HEK293 (cell line): ENCODE results near the gene AIF1.

Experiments used
- FEZF1 ChIP-seq: fragments of 450-650 bp; formaldehyde crosslinking; IDR thresholded peaks from 2 replicates; pipeline ENCODE4 v1.5.1; 2016; ENCODE audit warnings: missing biosample characterization, missing genetic modification characterization
- OVOL3 ChIP-seq: fragments of 450-650 bp; formaldehyde crosslinking; IDR thresholded peaks from 2 replicates; pipeline ENCODE4 v1.5.1; 2016; ENCODE audit warnings: missing biosample characterization, missing genetic modification characterization
- PRDM1 ChIP-seq: fragments of 450-650 bp; formaldehyde crosslinking; IDR thresholded peaks from 2 replicates; pipeline ENCODE4; 2016; ENCODE audit warnings: missing biosample characterization, missing genetic modification characterization
- SETDB1 ChIP-seq: IDR thresholded peaks from one replicate; pipeline ENCODE4 v1.6.1; 2017; ENCODE audit warnings: mild to moderate bottlenecking, low read length, moderate library complexity, mixed read lengths; ENCODE audit not compliant: insufficient read length
- SP3 ChIP-seq: fragments of 450-650 bp; formaldehyde crosslinking; IDR thresholded peaks from 2 replicates; pipeline ENCODE4 v1.5.1; 2016; ENCODE audit warnings: missing biosample characterization, missing genetic modification characterization
- SP7 ChIP-seq: fragments of 450-650 bp; formaldehyde crosslinking; IDR thresholded peaks from 2 replicates; pipeline ENCODE4 v1.5.1; 2016; ENCODE audit warnings: missing biosample characterization, missing genetic modification characterization
- ZBTB1 ChIP-seq: fragments of 450-650 bp; formaldehyde crosslinking; IDR thresholded peaks from 2 replicates; pipeline ENCODE4 v1.5.1; 2016; ENCODE audit warnings: missing biosample characterization, missing genetic modification characterization
- ZBTB17 ChIP-seq: fragments of 450-650 bp; formaldehyde crosslinking; IDR thresholded peaks from 2 replicates; pipeline ENCODE4 v1.5.1; 2016; ENCODE audit warnings: missing biosample characterization, missing genetic modification characterization
- ZBTB21 ChIP-seq: fragments of 450-650 bp; formaldehyde crosslinking; IDR thresholded peaks from 2 replicates; pipeline ENCODE4 v1.5.1; 2017; ENCODE audit warnings: missing biosample characterization, missing genetic modification characterization
- ZBTB44 ChIP-seq: fragments of 450-650 bp; IDR thresholded peaks from 2 replicates; pipeline ENCODE4 v1.5.1; 2018; ENCODE audit warnings: missing biosample characterization, mild to moderate bottlenecking, missing genetic modification characterization
- ZBTB6 ChIP-seq: fragments of 450-650 bp; formaldehyde crosslinking; IDR thresholded peaks from 2 replicates; pipeline ENCODE4 v1.5.1; 2017; ENCODE audit warnings: missing biosample characterization, missing genetic modification characterization
- ZBTB8A ChIP-seq: fragments of 450-650 bp; formaldehyde crosslinking; IDR thresholded peaks from 2 replicates; pipeline ENCODE4 v1.5.1; 2016; ENCODE audit warnings: missing biosample characterization, missing genetic modification characterization
- ZFP69B ChIP-seq: fragments of 450-650 bp; formaldehyde crosslinking; IDR thresholded peaks from 2 replicates; pipeline ENCODE4 v1.5.1; 2016; ENCODE audit warnings: missing biosample characterization, missing genetic modification characterization
- ZNF121 ChIP-seq: fragments of 450-650 bp; formaldehyde crosslinking; IDR thresholded peaks from 2 replicates; pipeline ENCODE4 v1.5.1; 2016; ENCODE audit warnings: missing biosample characterization, missing genetic modification characterization
- ZNF140 ChIP-seq: fragments of 450-650 bp; formaldehyde crosslinking; IDR thresholded peaks from 2 replicates; pipeline ENCODE4 v1.5.1; 2016; ENCODE audit warnings: missing biosample characterization, missing genetic modification characterization
- ZNF157 ChIP-seq: fragments of 450-650 bp; formaldehyde crosslinking; IDR thresholded peaks from 2 replicates; pipeline ENCODE4 v1.5.1; 2016; ENCODE audit warnings: missing biosample characterization, missing genetic modification characterization
- ZNF184 ChIP-seq: fragments of 450-650 bp; IDR thresholded peaks from 2 replicates; pipeline ENCODE4 v1.5.1; 2018; ENCODE audit warnings: missing biosample characterization, mild to moderate bottlenecking, missing genetic modification characterization
- ZNF19 ChIP-seq: fragments of 450-650 bp; formaldehyde crosslinking; IDR thresholded peaks from 2 replicates; pipeline ENCODE4; 2016; ENCODE audit warnings: missing biosample characterization, missing genetic modification characterization, low read depth
- ZNF211 ChIP-seq: fragments of 450-650 bp; formaldehyde crosslinking; IDR thresholded peaks from 2 replicates; pipeline ENCODE4 v1.5.1; 2016; ENCODE audit warnings: low read depth, missing biosample characterization, missing genetic modification characterization
- ZNF24 ChIP-seq: fragments of 450-650 bp; formaldehyde crosslinking; IDR thresholded peaks from 2 replicates; pipeline ENCODE4 v1.5.1; 2016; ENCODE audit warnings: missing biosample characterization, missing genetic modification characterization
- ZNF266 ChIP-seq: fragments of 450-650 bp; formaldehyde crosslinking; IDR thresholded peaks from 2 replicates; pipeline ENCODE4 v1.5.1; 2016; ENCODE audit warnings: missing biosample characterization, missing genetic modification characterization, low read depth
- ZNF274 ChIP-seq, 2 experiments: fragments of 200-500 bp in 1 of 2; fragments of 450-650 bp in 1 of 2; sonication (Bioruptor generic) in 1 of 2; formaldehyde crosslinking in 1 of 2; IDR thresholded peaks; 2 replicates each; pipeline versions ENCODE4 v1.5.1 to v1.6.1; 2014 to 2016; ENCODE audit warnings: borderline replicate concordance in 1 of 2, inconsistent platforms in 1 of 2, low read length in 1 of 2, missing biosample characterization in 1 of 2, missing genetic modification characterization in 1 of 2
- ZNF292 ChIP-seq: fragments of 450-650 bp; formaldehyde crosslinking; IDR thresholded peaks from 2 replicates; pipeline ENCODE4 v1.5.1; 2016; ENCODE audit warnings: low read depth, missing biosample characterization, missing genetic modification characterization, borderline replicate concordance
- ZNF302 ChIP-seq: fragments of 450-650 bp; formaldehyde crosslinking; IDR thresholded peaks from 2 replicates; pipeline ENCODE4 v1.5.1; 2016; ENCODE audit warnings: missing biosample characterization, missing genetic modification characterization, low read depth
- ZNF335 ChIP-seq: fragments of 450-650 bp; formaldehyde crosslinking; conservative IDR thresholded peaks from 2 replicates; pipeline ENCODE4 v1.5.1; 2016; ENCODE audit warnings: missing biosample characterization, missing genetic modification characterization
- ZNF391 ChIP-seq: fragments of 450-650 bp; formaldehyde crosslinking; IDR thresholded peaks from 2 replicates; pipeline ENCODE4 v1.5.1; 2016; ENCODE audit warnings: low read depth, missing biosample characterization, missing genetic modification characterization, borderline replicate concordance
- ZNF426 ChIP-seq: fragments of 450-650 bp; formaldehyde crosslinking; IDR thresholded peaks from 2 replicates; pipeline ENCODE4 v1.5.1; 2017; ENCODE audit warnings: missing biosample characterization, missing genetic modification characterization, mild to moderate bottlenecking, inconsistent platforms, moderate library complexity
- ZNF544 ChIP-seq: fragments of 450-650 bp; formaldehyde crosslinking; IDR thresholded peaks from 2 replicates; pipeline ENCODE4 v1.5.0; 2017; ENCODE audit warnings: missing biosample characterization, missing genetic modification characterization
- ZNF555 ChIP-seq: fragments of 450-650 bp; formaldehyde crosslinking; conservative IDR thresholded peaks from 2 replicates; pipeline ENCODE4 v1.5.1; 2017; ENCODE audit warnings: missing biosample characterization, mild to moderate bottlenecking, missing genetic modification characterization, inconsistent platforms
- ZNF561 ChIP-seq: fragments of 450-650 bp; IDR thresholded peaks from 2 replicates; pipeline ENCODE4 v1.5.1; 2018; ENCODE audit warnings: missing biosample characterization, missing genetic modification characterization, borderline replicate concordance
- ZNF585B ChIP-seq: fragments of 450-650 bp; formaldehyde crosslinking; IDR thresholded peaks from 2 replicates; pipeline ENCODE4 v1.5.1; 2016; ENCODE audit warnings: missing biosample characterization, missing genetic modification characterization
- ZNF629 ChIP-seq: fragments of 450-650 bp; formaldehyde crosslinking; IDR thresholded peaks from 2 replicates; pipeline ENCODE4 v1.5.1; 2017; ENCODE audit warnings: missing biosample characterization, missing genetic modification characterization
- ZNF677 ChIP-seq: fragments of 450-650 bp; IDR thresholded peaks from 2 replicates; pipeline ENCODE4 v1.5.0; 2018; ENCODE audit warnings: missing biosample characterization, mild to moderate bottlenecking, missing genetic modification characterization, moderate library complexity
- ZNF704 ChIP-seq: fragments of 450-650 bp; formaldehyde crosslinking; IDR thresholded peaks from 2 replicates; pipeline ENCODE4 v1.5.1; 2016; ENCODE audit warnings: missing biosample characterization, missing genetic modification characterization
- ZNF792 ChIP-seq: fragments of 450-650 bp; formaldehyde crosslinking; IDR thresholded peaks from 2 replicates; pipeline ENCODE4 v1.5.1; 2016; ENCODE audit warnings: missing biosample characterization, missing genetic modification characterization
- TF ChIP-seq, protein P1 (sequence below): fragments of 450-650 bp; formaldehyde crosslinking; IDR thresholded peaks from 2 replicates; pipeline ENCODE4 v1.5.1; 2016; ENCODE audit warnings: missing biosample characterization, missing genetic modification characterization

The AIF1 gene

GRCh38 chr6:31580807-31581433 lies 34.1 kb upstream of the AIF1 start (continued):
- TF ChIP-seq SP3 (tag by site-specific recombination) (peak; percentile 34), ZNF24 (tag by site-specific recombination) (no peak), ZBTB17 (tag by site-specific recombination) (peak; percentile 75), ZNF544 (tag by site-specific recombination) (no peak), ZBTB21 (tag by site-specific recombination) (no peak), ZBTB44 (tag by site-specific recombination) (no peak), ZNF335 (tag by site-specific recombination) (peak; percentile 77), ZNF266 (tag by site-specific recombination) (no peak), SP7 (tag by site-specific recombination) (peak; percentile 46; the same call in 1 of the 2 replicates), ZNF629 (tag by site-specific recombination) (peak; percentile 65), ZNF391 (tag by site-specific recombination) (no peak), PRDM1 (tag by site-specific recombination) (no peak), ZNF157 (tag by site-specific recombination) (no peak), ZBTB1 (tag by site-specific recombination) (no peak), ZNF561 (tag by site-specific recombination) (peak; percentile 52; the same call in 1 of the 2 replicates), ZFP69B (tag by site-specific recombination) (no peak), ZNF292 (tag by site-specific recombination) (no peak), FEZF1 (tag by site-specific recombination) (no peak), ZNF585B (tag by site-specific recombination) (no peak), ZNF274 (IDR thresholded peaks at IDR 0.05; ENCODE audit: low read length) (no peak), ZNF274 (tag by site-specific recombination; IDR thresholded peaks at IDR 0.05; ENCODE audit: borderline replicate concordance) (no peak), ZBTB6 (tag by site-specific recombination) (no peak), OVOL3 (tag by site-specific recombination) (no peak), ZNF302 (no peak), ZNF426 (tag by site-specific recombination) (no peak), ZNF211 (tag by site-specific recombination) (no peak), ZNF121 (tag by site-specific recombination) (no peak), ZNF140 (tag by site-specific recombination) (no peak), SETDB1 (no peak), ZNF19 (tag by site-specific recombination) (no peak), ZNF184 (tag by site-specific recombination) (no peak), ZNF704 (tag by site-specific recombination) (no peak), ZNF792 (no peak), ZNF555 (no peak), ZNF677 (tag by site-specific recombination) (no peak), ZBTB8A (peak; percentile 77)
- TF ChIP-seq, protein P1, sequence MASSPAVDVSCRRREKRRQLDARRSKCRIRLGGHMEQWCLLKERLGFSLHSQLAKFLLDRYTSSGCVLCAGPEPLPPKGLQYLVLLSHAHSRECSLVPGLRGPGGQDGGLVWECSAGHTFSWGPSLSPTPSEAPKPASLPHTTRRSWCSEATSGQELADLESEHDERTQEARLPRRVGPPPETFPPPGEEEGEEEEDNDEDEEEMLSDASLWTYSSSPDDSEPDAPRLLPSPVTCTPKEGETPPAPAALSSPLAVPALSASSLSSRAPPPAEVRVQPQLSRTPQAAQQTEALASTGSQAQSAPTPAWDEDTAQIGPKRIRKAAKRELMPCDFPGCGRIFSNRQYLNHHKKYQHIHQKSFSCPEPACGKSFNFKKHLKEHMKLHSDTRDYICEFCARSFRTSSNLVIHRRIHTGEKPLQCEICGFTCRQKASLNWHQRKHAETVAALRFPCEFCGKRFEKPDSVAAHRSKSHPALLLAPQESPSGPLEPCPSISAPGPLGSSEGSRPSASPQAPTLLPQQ (tag by site-specific recombination), result peak; percentile 64
